Putamen (tissue), 1 donor: Measurements from ENCODE around the gene BMS1.
"Not testable (repeated sequence)": the region's sequence is repeated elsewhere in the genome, so short reads cannot be mapped to it uniquely, and the experiment has no call there.

ENCODE experiments used
- DNase-seq: peaks from one replicate; pipeline ENCODE4 v3.0.0-alpha.2; 2016; ENCODE audit warnings: low spot score

Gene BMS1

GRCh38 chr10:42795701-42796100 lies 13.1 kb downstream of the BMS1 start:
- DNase-seq, result peak; percentile 18

GRCh38 chr10:42801135-42801534 lies 18.5 kb downstream of the BMS1 start:
- no peak for DNase-seq

- no peak for DNase-seq
These were observed 20.3 kb downstream of the BMS1 start for GRCh38 chr10:42802876-42803275.

GRCh38 chr10:42809676-42810075 lies 27.1 kb downstream of the BMS1 start:
- no peak for DNase-seq

- DNase-seq, result no peak
These were observed 29.4 kb downstream of the BMS1 start for GRCh38 chr10:42812028-42812427.

- DNase-seq, result not testable (repeated sequence)
These were observed 31.5 kb downstream of the BMS1 start for GRCh38 chr10:42813989-42814687.

- DNase-seq, result not testable (repeated sequence)
These were observed 33.7 kb downstream of the BMS1 start for GRCh38 chr10:42816334-42816733.

- no peak for DNase-seq
These were observed 34.3 kb downstream of the BMS1 start for GRCh38 chr10:42816912-42817311.

- not testable (repeated sequence) for DNase-seq
These were observed 34.8 kb downstream of the BMS1 start for GRCh38 chr10:42817417-42817816.

GRCh38 chr10:42826759-42827158 lies 44.2 kb downstream of the BMS1 start:
- DNase-seq, result not testable (repeated sequence)

GRCh38 chr10:42827201-42827600 lies 44.6 kb downstream of the BMS1 start:
- DNase-seq, result no peak

- DNase-seq, result not testable (repeated sequence)
These were observed 45.8 kb downstream of the BMS1 start for GRCh38 chr10:42828391-42828790.

- DNase-seq, result peak; percentile 7
These were observed 47.6 kb downstream of the BMS1 start for GRCh38 chr10:42830237-42830636.

GRCh38 chr10:42836096-42836495 lies 53.5 kb downstream of the BMS1 start:
- DNase-seq, result no peak

- DNase-seq, result peak; percentile 7
These were observed 54.3 kb downstream of the BMS1 start for GRCh38 chr10:42836771-42837468.

- DNase-seq, result not testable (repeated sequence)
These were observed 62.2 kb downstream of the BMS1 start for GRCh38 chr10:42844810-42845209.

GRCh38 chr10:42847261-42847660 lies 64.7 kb downstream of the BMS1 start:
- not testable (repeated sequence) for DNase-seq

- no peak for DNase-seq
These were observed 68.3 kb downstream of the BMS1 start for GRCh38 chr10:42850931-42851330.

- DNase-seq, result no peak
These were observed 76.7 kb downstream of the BMS1 start for GRCh38 chr10:42859256-42859655.

GRCh38 chr10:42860016-42860415 lies 77.4 kb downstream of the BMS1 start:
- not testable (repeated sequence) for DNase-seq

- DNase-seq, result not testable (repeated sequence)
These were observed 80.2 kb downstream of the BMS1 start for GRCh38 chr10:42862801-42863200.

GRCh38 chr10:42864575-42864974 lies 82.0 kb downstream of the BMS1 start:
- DNase-seq, result no peak

GRCh38 chr10:42865716-42866114 lies 83.1 kb downstream of the BMS1 start:
- DNase-seq, result no peak
